Activated naive CD8-positive, alpha-beta T cell treated with anti-CD3 and anti-CD28 coated beads, Interleukin-2, amount 50 U/mL, for 24 hours (primary cell): ENCODE measurements around the gene LANCL1.
"Not testable (repeated sequence)": the region's sequence is repeated elsewhere in the genome, so short reads cannot be mapped to it uniquely, and the experiment has no call there.

Experiments used
- ATAC-seq: fragments of 150-1000 bp; cut with Tn5 transposase; one replicate; pipeline ENCODE4 v1.10.0; 2021
- DNase-seq: peaks from one replicate; pipeline ENCODE4 v3.0.0; 2021
- H3K27ac Mint-ChIP-seq: one replicate; pipeline ENCODE4 v1.8.0; 2021; ENCODE audit warnings: mild to moderate bottlenecking, mixed read lengths
- H3K27me3 Mint-ChIP-seq: one replicate; pipeline ENCODE4 v1.8.0; 2021; ENCODE audit warnings: mixed read lengths
- H3K36me3 Mint-ChIP-seq: one replicate; pipeline ENCODE4 v1.8.0; 2021; ENCODE audit warnings: low read depth, mixed read lengths
- H3K4me1 Mint-ChIP-seq: one replicate; pipeline ENCODE4 v1.8.0; 2021; ENCODE audit warnings: mixed read lengths
- H3K4me3 Mint-ChIP-seq: one replicate; pipeline ENCODE4 v1.8.0; 2021; ENCODE audit warnings: mild to moderate bottlenecking, moderate library complexity, mixed read lengths
- H3K9me3 Mint-ChIP-seq: one replicate; pipeline ENCODE4 v1.8.0; 2021; ENCODE audit warnings: mixed read lengths

Gene LANCL1

GRCh38 chr2:210478661-210479060, 2.1 kb upstream of the LANCL1 start:
- Mint-ChIP-seq H3K4me3 (no peak overlapping the region), H3K27ac (no peak overlapping the region), H3K4me1 (peaks cover 32% of the 10 kb centered on the region), H3K27me3 (no peaks in the 10 kb centered on the region), H3K36me3 (peaks cover 6% of the 10 kb centered on the region), H3K9me3 (peaks cover 3% of the 10 kb centered on the region)
- DNase-seq (no peak), ATAC-seq (no peak)

- Mint-ChIP-seq H3K4me3 (peak overlapping the region; percentile 95), H3K4me1 (peaks cover 35% of the 10 kb centered on the region), H3K27ac (peak overlapping the region; percentile 96), H3K27me3 (no peaks in the 10 kb centered on the region), H3K9me3 (no peaks in the 10 kb centered on the region), H3K36me3 (peaks cover 14% of the 10 kb centered on the region)
- DNase-seq (peak; percentile 19), ATAC-seq (no peak)
These were observed 937 bp upstream of the LANCL1 start for GRCh38 chr2:210477496-210477895.

DNA sequence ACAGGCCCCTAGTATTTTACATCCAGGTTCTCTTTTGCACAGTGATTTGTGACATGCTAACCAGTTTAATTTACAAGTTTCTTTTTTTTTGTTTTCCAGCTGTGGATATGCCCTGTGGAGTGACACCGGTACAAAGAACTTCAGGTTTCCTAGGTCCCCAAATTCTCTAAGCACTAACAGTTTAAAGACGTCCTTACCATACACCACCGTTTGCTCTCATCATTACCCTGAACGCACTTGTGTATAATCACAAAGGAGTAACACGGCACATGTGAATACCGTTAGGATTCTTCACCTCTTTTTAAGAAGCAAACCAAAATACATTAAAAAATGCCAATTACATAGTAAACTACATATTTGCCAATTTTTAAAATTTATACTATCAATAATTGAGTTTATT, 853 bp downstream of the LANCL1 start:
- peak overlapping the region; percentile 95 for H3K4me3 Mint-ChIP-seq
- H3K4me1 Mint-ChIP-seq, result peaks cover 38% of the 10 kb centered on the region
- peaks cover 26% of the 10 kb centered on the region for H3K36me3 Mint-ChIP-seq
- H3K9me3 Mint-ChIP-seq, result no peaks in the 10 kb centered on the region
- no peaks in the 10 kb centered on the region for H3K27me3 Mint-ChIP-seq
- ATAC-seq, result no peak
- DNase-seq, result no peak
- H3K27ac Mint-ChIP-seq, result no peak overlapping the region

DNA sequence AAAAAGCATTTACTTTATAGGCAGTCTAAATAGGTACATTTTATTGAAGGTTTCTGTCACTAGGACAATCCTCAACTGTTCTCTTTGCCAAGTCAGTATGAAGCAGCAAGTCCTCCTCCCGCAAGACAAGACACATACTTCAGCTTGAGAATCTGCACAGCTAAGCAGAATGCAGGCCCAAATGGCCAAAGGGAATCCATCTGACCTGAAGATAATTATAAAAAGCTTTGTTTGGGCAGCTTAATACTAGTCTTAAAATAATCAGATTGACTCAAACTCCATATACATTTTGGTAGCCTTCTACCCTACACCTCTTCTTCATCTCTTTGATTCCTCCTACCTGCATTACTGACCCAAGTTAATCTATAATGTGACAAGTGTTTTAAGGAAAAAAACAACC, 1.8 kb downstream of the LANCL1 start:
- Mint-ChIP-seq H3K4me3 (peak overlapping the region; percentile 12), H3K27ac (peak overlapping the region; percentile 11), H3K4me1 (peaks cover 30% of the 10 kb centered on the region)

DNA sequence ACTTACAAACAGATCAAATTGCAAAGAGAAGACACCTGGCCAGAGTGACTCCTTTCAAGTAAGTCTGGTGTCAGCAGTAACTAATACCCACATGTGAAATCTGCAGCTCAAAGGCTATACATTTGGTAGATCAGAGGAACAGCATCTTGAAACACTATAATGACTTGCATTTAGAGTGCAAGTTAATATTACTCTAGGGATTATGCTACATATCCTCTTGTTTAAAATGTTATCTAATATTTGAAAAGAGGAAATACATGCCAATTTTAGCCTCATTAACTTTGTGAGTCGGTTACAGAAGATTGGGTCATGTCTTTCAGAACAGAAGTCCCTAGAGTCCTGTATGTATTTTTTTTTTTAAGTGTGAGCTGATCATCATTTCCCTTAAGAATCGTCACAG, 15.2 kb downstream of the LANCL1 start:
- H3K9me3 Mint-ChIP-seq, result no peaks in the 10 kb centered on the region
- no peak overlapping the region for H3K4me3 Mint-ChIP-seq
- peaks cover 5% of the 10 kb centered on the region for H3K4me1 Mint-ChIP-seq
- DNase-seq (no peak), ATAC-seq (no peak)
- H3K27me3 Mint-ChIP-seq, result no peaks in the 10 kb centered on the region
- peaks cover 37% of the 10 kb centered on the region for H3K36me3 Mint-ChIP-seq
- H3K27ac Mint-ChIP-seq, result no peak overlapping the region

More for the DNA sequence above, 1.8 kb downstream of the LANCL1 start:
- no peaks in the 10 kb centered on the region for H3K27me3 Mint-ChIP-seq
- peaks cover 31% of the 10 kb centered on the region for H3K36me3 Mint-ChIP-seq
- no peaks in the 10 kb centered on the region for H3K9me3 Mint-ChIP-seq
- DNase-seq, result no peak
- ATAC-seq, result no peak

- Mint-ChIP-seq H3K27ac (no peak overlapping the region), H3K36me3 (peaks cover 30% of the 10 kb centered on the region), H3K27me3 (no peaks in the 10 kb centered on the region), H3K9me3 (no peaks in the 10 kb centered on the region), H3K4me3 (no peak overlapping the region), H3K4me1 (peaks cover 5% of the 10 kb centered on the region)
- no peak for DNase-seq
- no peak for ATAC-seq
These were observed 16.0 kb downstream of the LANCL1 start for GRCh38 chr2:210460322-210461227.

GRCh38 chr2:210459880-210460279, 16.7 kb downstream of the LANCL1 start:
- Mint-ChIP-seq H3K4me1 (peaks cover 5% of the 10 kb centered on the region), H3K27me3 (no peaks in the 10 kb centered on the region), H3K9me3 (no peaks in the 10 kb centered on the region), H3K36me3 (peaks cover 27% of the 10 kb centered on the region), H3K4me3 (no peak overlapping the region), H3K27ac (no peak overlapping the region)
- DNase-seq, result no peak
- ATAC-seq, result no peak

- peaks cover 31% of the 10 kb centered on the region for H3K36me3 Mint-ChIP-seq
- no peak overlapping the region for H3K27ac Mint-ChIP-seq
- no peak for ATAC-seq
- H3K4me1 Mint-ChIP-seq, result peaks cover 5% of the 10 kb centered on the region
- H3K9me3 Mint-ChIP-seq, result no peaks in the 10 kb centered on the region
- DNase-seq, result no peak
- H3K4me3 Mint-ChIP-seq, result no peak overlapping the region
- H3K27me3 Mint-ChIP-seq, result no peaks in the 10 kb centered on the region
These were observed 17.2 kb downstream of the LANCL1 start for GRCh38 chr2:210459407-210459806.

DNA sequence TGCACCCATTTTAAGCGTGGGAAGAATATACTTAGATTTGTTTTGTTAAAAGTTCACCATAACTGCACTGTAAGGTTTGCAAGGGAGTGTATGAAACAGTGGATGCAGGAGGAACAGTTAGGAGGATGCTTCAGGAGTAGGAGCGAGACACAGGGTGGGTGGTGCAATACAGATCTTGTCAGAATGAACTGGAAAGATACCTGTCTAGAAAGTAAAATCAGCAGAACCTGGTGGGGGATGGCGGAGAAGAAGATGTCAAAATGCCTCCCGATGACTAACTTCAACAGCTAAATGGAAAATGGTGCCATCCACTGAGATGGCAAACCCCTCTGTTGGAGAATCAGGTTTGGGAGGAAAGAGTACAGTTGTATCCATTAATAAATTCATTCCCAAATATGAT, 18.2 kb downstream of the LANCL1 start:
- no peak for ATAC-seq
- H3K27me3 Mint-ChIP-seq, result no peaks in the 10 kb centered on the region
- peaks cover 5% of the 10 kb centered on the region for H3K4me1 Mint-ChIP-seq
- no peaks in the 10 kb centered on the region for H3K9me3 Mint-ChIP-seq
- no peak overlapping the region for H3K27ac Mint-ChIP-seq
- H3K36me3 Mint-ChIP-seq, result peaks cover 35% of the 10 kb centered on the region
- H3K4me3 Mint-ChIP-seq, result no peak overlapping the region
- DNase-seq, result no peak

- ATAC-seq, result no peak
- Mint-ChIP-seq H3K27me3 (no peaks in the 10 kb centered on the region), H3K4me3 (no peak overlapping the region), H3K27ac (no peak overlapping the region), H3K9me3 (no peaks in the 10 kb centered on the region), H3K36me3 (peaks cover 42% of the 10 kb centered on the region), H3K4me1 (peaks cover 5% of the 10 kb centered on the region)
- no peak for DNase-seq
These were observed 20.0 kb downstream of the LANCL1 start for GRCh38 chr2:210456571-210456970.

GRCh38 chr2:210454336-210454735, 22.2 kb downstream of the LANCL1 start:
- DNase-seq (no peak), ATAC-seq (no peak)
- Mint-ChIP-seq H3K9me3 (peaks cover 8% of the 10 kb centered on the region), H3K36me3 (peaks cover 53% of the 10 kb centered on the region), H3K4me3 (no peak overlapping the region), H3K27me3 (no peaks in the 10 kb centered on the region), H3K4me1 (peaks cover 2% of the 10 kb centered on the region), H3K27ac (no peak overlapping the region)

- no peak overlapping the region for H3K27ac Mint-ChIP-seq
- H3K36me3 Mint-ChIP-seq, result peaks cover 67% of the 10 kb centered on the region
- ATAC-seq (no peak), DNase-seq (no peak)
- no peaks in the 10 kb centered on the region for H3K27me3 Mint-ChIP-seq
- no peak overlapping the region for H3K4me3 Mint-ChIP-seq
- peaks cover 24% of the 10 kb centered on the region for H3K9me3 Mint-ChIP-seq
- no peaks in the 10 kb centered on the region for H3K4me1 Mint-ChIP-seq
These were observed 24.4 kb downstream of the LANCL1 start for GRCh38 chr2:210452194-210452593.

GRCh38 chr2:210450942-210451341, 25.6 kb downstream of the LANCL1 start:
- H3K4me1 Mint-ChIP-seq, ATAC-seq, DNase-seq, H3K4me3 Mint-ChIP-seq, H3K27me3 Mint-ChIP-seq, H3K27ac Mint-ChIP-seq: not testable (repeated sequence)
- peaks cover 75% of the 10 kb centered on the region for H3K36me3 Mint-ChIP-seq
- peaks cover 24% of the 10 kb centered on the region for H3K9me3 Mint-ChIP-seq

DNA sequence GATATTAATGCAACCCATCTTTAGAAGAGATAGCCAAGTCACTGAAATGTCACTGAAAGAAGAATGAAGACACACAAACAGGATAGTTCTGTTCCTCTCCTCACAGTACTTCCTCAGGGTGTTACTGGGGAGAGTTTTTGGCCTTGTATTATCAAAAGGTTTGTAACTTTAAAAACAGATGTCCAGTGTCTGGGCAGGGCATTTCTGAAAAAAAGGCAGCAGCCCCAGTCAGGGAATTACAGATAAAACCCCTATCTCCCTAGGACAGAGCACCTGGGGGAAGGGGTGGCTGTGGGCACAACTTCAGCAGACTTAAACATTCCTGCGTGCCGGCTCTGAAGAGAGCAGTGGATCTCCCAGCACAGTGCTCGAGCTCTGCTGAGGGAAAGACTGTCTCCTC, 30.8 kb downstream of the LANCL1 start:
- no peak for DNase-seq
- H3K27ac Mint-ChIP-seq, result no peak overlapping the region
- peaks cover 17% of the 10 kb centered on the region for H3K9me3 Mint-ChIP-seq
- peaks cover 2% of the 10 kb centered on the region for H3K4me1 Mint-ChIP-seq
- H3K4me3 Mint-ChIP-seq, result no peak overlapping the region
- no peaks in the 10 kb centered on the region for H3K27me3 Mint-ChIP-seq
- peaks cover 51% of the 10 kb centered on the region for H3K36me3 Mint-ChIP-seq
- ATAC-seq, result no peak

DNA sequence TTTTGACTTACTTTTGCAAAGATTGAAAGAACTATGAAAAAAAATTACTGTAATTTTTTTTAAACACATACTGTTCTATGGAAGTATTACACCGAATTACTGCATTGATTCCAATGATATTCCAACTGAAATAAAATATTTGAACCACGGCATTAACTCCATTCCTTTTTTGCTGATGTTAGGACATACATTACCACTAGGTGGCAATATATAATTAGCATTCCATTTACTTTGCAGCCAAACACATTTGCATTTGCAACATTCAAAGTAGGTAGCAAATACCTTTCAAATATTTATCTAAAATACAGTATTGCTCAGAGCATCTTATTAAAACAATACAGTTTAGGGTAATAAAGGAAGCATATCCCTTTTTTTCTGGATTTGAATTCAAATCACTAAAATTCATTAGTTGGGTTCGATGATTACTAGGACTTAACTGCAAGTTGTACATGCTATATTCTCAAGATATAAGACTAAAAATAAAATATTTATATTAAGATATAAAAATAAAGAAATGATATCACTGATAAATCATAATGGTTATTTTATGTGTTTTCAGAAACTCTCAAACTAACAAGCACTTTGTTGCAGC, 31.3 kb downstream of the LANCL1 start:
- H3K27ac Mint-ChIP-seq, result no peak overlapping the region
- ATAC-seq (no peak), DNase-seq (no peak)
- no peaks in the 10 kb centered on the region for H3K27me3 Mint-ChIP-seq
- peaks cover 51% of the 10 kb centered on the region for H3K36me3 Mint-ChIP-seq
- peaks cover 2% of the 10 kb centered on the region for H3K4me1 Mint-ChIP-seq
- H3K4me3 Mint-ChIP-seq, result no peak overlapping the region
- H3K9me3 Mint-ChIP-seq, result peaks cover 16% of the 10 kb centered on the region
